HepG2 (cell line): ENCODE data around the gene ALDH3A2. TPM values are rescaled to one million over a fixed set of nuclear protein-coding genes. Genes with fewer than 3 reads are reported as not detected.

Source experiments
- ATAC-seq: fragments of 200-7000 bp; cut with Tn5 transposase; 3 replicates; pipeline ENCODE4 v1.9.1; 2020; ENCODE audit warnings: mild to moderate bottlenecking, moderate library complexity
- BruUV-seq: library from RNA; stranded (reverse); fragments of 400-500 nt; replicated peaks from 2 replicates; lab custom pipeline; 2021; lab: Mats Ljungman, UMichigan
- CTCF ChIA-PET: fragments of 300-600 bp; formaldehyde crosslinking; extraction: SDS; loops from one replicate; lab custom pipeline; 2021; ENCODE audit warnings: low total read pairs, inconsistent platforms, low intra/inter-chr PET ratio; lab: Yijun Ruan, JAX
- POLR2A ChIA-PET: fragments of 350-600 bp; sonication (Branson Sonifier 250); formaldehyde crosslinking; loops from one replicate; lab custom pipeline; 2020; ENCODE audit warnings: antibody characterized with exemption, inconsistent platforms; lab: Yijun Ruan, JAX
- DNase-seq: peaks from one replicate; pipeline ENCODE4 v3.0.0-alpha.2; 2015; ENCODE audit warnings: low spot score
- FAIRE-seq: peaks from 3 replicates; lab custom pipeline; 2011; peaks lifted over from hg19 to GRCh38; lab: Jason Lieb, UNC
- H2AFZ ChIP-seq: one replicate; pipeline ENCODE4 v1.6.1; 2011; ENCODE audit warnings: low read length, inconsistent platforms
- H3K27ac ChIP-seq: fragments of 300-600 bp; 3 replicates; pipeline ENCODE4 v1.8.0; 2011; ENCODE audit warnings: mixed run types, mild to moderate bottlenecking, mixed read lengths, low read length, inconsistent platforms; ENCODE audit not compliant: insufficient read depth; ENCODE audit errors: extremely low read length
- H3K27me3 ChIP-seq, 2 experiments: fragments of 200-600 bp in 1 of 2; 2 replicates in 1 of 2; 3 replicates in 1 of 2; pipeline versions ENCODE4 v1.6.0 to v1.8.0; 2011; ENCODE audit warnings: low read length in 2 of 2, mild to moderate bottlenecking in 2 of 2, moderate library complexity in 2 of 2, inconsistent platforms in 1 of 2; ENCODE audit not compliant: insufficient read depth in 2 of 2, control insufficient read depth in 1 of 2
- H3K36me3 ChIP-seq, 2 experiments: fragments of 200-600 bp in 1 of 2; replicated peaks in 1 of 2; 2 replicates in 1 of 2; 3 replicates in 1 of 2; pipeline versions ENCODE4 v1.5.1 to v1.8.0; 2011; ENCODE audit warnings: low read length in 2 of 2, inconsistent platforms in 1 of 2; ENCODE audit not compliant: insufficient read depth in 2 of 2, control insufficient read depth in 1 of 2
- H3K4me1 ChIP-seq: 2 replicates; pipeline ENCODE4 v1.5.1; 2012; ENCODE audit warnings: low read length, inconsistent platforms; ENCODE audit not compliant: insufficient read depth
- H3K4me2 ChIP-seq: 2 replicates; pipeline ENCODE4 v1.6.0; 2011; ENCODE audit warnings: low read depth, low read length, inconsistent platforms
- H3K4me3 ChIP-seq, 3 experiments: fragments of 200-600 bp in 1 of 3; sonication (generic), shearing (Covaris generic) in 1 of 3; replicated peaks in 1 of 3; 2 replicates each; pipeline ENCODE4 v1.5.1; 2011 to 2016; ENCODE audit warnings: low read length in 3 of 3, inconsistent platforms in 2 of 3, low read depth in 2 of 3, mild to moderate bottlenecking in 2 of 3, control low read depth in 1 of 3, mixed read lengths in 1 of 3; ENCODE audit not compliant: insufficient read depth in 1 of 3
- H3K79me2 ChIP-seq: one replicate; pipeline ENCODE4 v1.6.1; 2011; ENCODE audit warnings: low read length, inconsistent platforms; ENCODE audit not compliant: insufficient read depth
- H3K9ac ChIP-seq: 2 replicates; pipeline ENCODE4 v1.6.0; 2011; ENCODE audit warnings: mild to moderate bottlenecking, low read depth, low read length, inconsistent platforms; ENCODE audit not compliant: insufficient read depth
- H3K9me3 ChIP-seq: 2 replicates; pipeline ENCODE4 v1.5.1; 2012; ENCODE audit warnings: mild to moderate bottlenecking, low read length
- H4K20me1 ChIP-seq: 2 replicates; pipeline ENCODE4 v1.6.0; 2011; ENCODE audit warnings: inconsistent platforms, mild to moderate bottlenecking, low read length, moderate library complexity; ENCODE audit not compliant: insufficient read depth
- ADNP ChIP-seq: sonication (generic); formaldehyde crosslinking; IDR thresholded peaks from 2 replicates; pipeline ENCODE4 v1.4.0; 2020; ENCODE audit warnings: missing genetic modification reagents
- KIAA2018 ChIP-seq: sonication (generic); formaldehyde crosslinking; IDR thresholded peaks from 2 replicates; pipeline ENCODE4 v1.5.0; 2020; ENCODE audit warnings: mild to moderate bottlenecking, missing genetic modification reagents, borderline replicate concordance
- SRF ChIP-seq: IDR thresholded peaks from 2 replicates; pipeline ENCODE4 v1.6.1; 2011; ENCODE audit warnings: mild to moderate bottlenecking, low read depth, low read length, moderate library complexity
- ZFX ChIP-seq: sonication (generic); formaldehyde crosslinking; IDR thresholded peaks from 2 replicates; pipeline ENCODE4 v1.4.0; 2020; ENCODE audit warnings: mild to moderate bottlenecking, low read depth, missing genetic modification reagents, moderate library complexity
- ZMYM2 ChIP-seq: sonication (generic); formaldehyde crosslinking; IDR thresholded peaks from 2 replicates; pipeline ENCODE4 v1.8.0; 2022; ENCODE audit warnings: mild to moderate bottlenecking, missing genetic modification reagents
- ZNF10 ChIP-seq: sonication (generic); formaldehyde crosslinking; IDR thresholded peaks from 2 replicates; pipeline ENCODE4 v1.4.0; 2020; ENCODE audit warnings: mild to moderate bottlenecking, low read depth, missing genetic modification reagents, borderline replicate concordance
- ZNF18 ChIP-seq: sonication (generic); formaldehyde crosslinking; IDR thresholded peaks from 2 replicates; pipeline ENCODE4 v1.8.0; 2022; ENCODE audit warnings: mild to moderate bottlenecking, missing genetic modification reagents; ENCODE audit not compliant: insufficient replicate concordance
- ZNF572 ChIP-seq: sonication (generic); formaldehyde crosslinking; IDR thresholded peaks from 2 replicates; pipeline ENCODE4 v1.5.1; 2020; ENCODE audit warnings: mild to moderate bottlenecking, missing genetic modification reagents
- ZNF883 ChIP-seq: sonication (generic); formaldehyde crosslinking; IDR thresholded peaks from 2 replicates; pipeline ENCODE4 v1.5.1; 2020; ENCODE audit warnings: mild to moderate bottlenecking, missing genetic modification reagents; ENCODE audit errors: not compliant biosample characterization
- ZSCAN5A ChIP-seq: sonication (generic); formaldehyde crosslinking; IDR thresholded peaks from 2 replicates; pipeline ENCODE4 v1.8.0; 2022; ENCODE audit warnings: mild to moderate bottlenecking, missing genetic modification reagents, borderline replicate concordance
- WGBS: methylation state at CpG from one replicate; pipeline ENCODE4 v1.1.6; 2017; ENCODE audit warnings: low lambda C conversion rate; 5-methylcytosine and 5-hydroxymethylcytosine counted together
- in situ Hi-C: cut with HindIII; loops from 2 replicates; pipeline ENCODE4 v1.10.0; 2017; ENCODE audit warnings: low pct_unique_long_range_greater_than_20kb; ENCODE audit not compliant: extremely low pct_ligation_motif_present
- intact Hi-C: fragments of 100-400 bp; cut with micrococcal nuclease; formaldehyde crosslinking; loops from one replicate; pipeline ENCODE4 v1.10.0; 2022; ENCODE audit not compliant: unreplicated experiment
- polyA plus RNA-seq, 8 experiments: library from polyadenylated mRNA; depleted of rRNA in 3 of 8; stranded (reverse) in 7 of 8; unstranded in 1 of 8; fragments of >200 nt; fragmentation: Illumina TruSeq in 4 of 8; extraction: Trizol in 4 of 8; gene quantifications; 2 replicates each; pipeline versions ENCODE4 v1.2.1 to v1.2.3, GENCODE V29; 2011 to 2016; ENCODE audit warnings: low read depth in 4 of 8, missing spikeins in 1 of 8, mixed read lengths in 1 of 8; ENCODE audit not compliant: insufficient read depth in 1 of 8
- total RNA-seq, 5 experiments: library from RNA; depleted of rRNA; stranded (reverse); fragments of >200 nt; fragmentation: Illumina TruSeq; extraction: Trizol; gene quantifications; 2 replicates each; pipeline ENCODE4 v1.2.3, GENCODE V29; 2016; ENCODE audit warnings: low read depth in 1 of 5

The ALDH3A2 gene
- total and polyA plus RNA-seq, 2 of the 13 experiments (the other 11 are each of a cell fraction or from before 2014, with no cell fraction given): 80.8 to 180 TPM

GRCh38 chr17:19705771-19706770 is 57.5 kb downstream of the ALDH3A2 start:
- CTCF ChIA-PET: no interaction called here
- DNase-seq: peak; percentile 45
- no peak overlapping the region for H2AFZ ChIP-seq
- peaks cover 69% of the 10 kb centered on the region for H3K4me1 ChIP-seq
- BruUV-seq: no TSS peak
- peak; percentile 31 for ATAC-seq
- H3K36me3 ChIP-seq: no peaks in the 10 kb centered on the region
- peak overlapping the region; percentile 50 for H3K4me2 ChIP-seq
- in situ Hi-C loops: loop anchor here (25.0 kb wide), 1 partner anchor 194 kb away; no protein-coding TSS in a partner anchor
- intact Hi-C loops: no loop called here
- H3K4me3 ChIP-seq: peak overlapping the region in 1 of 3 experiments; percentile 47; a peak in 1 of 6 replicates
- POLR2A ChIA-PET: interaction anchor here (1.0 kb wide), 1 partner anchor 12 kb away, joined by 3 read pairs; no protein-coding TSS in a partner anchor
- H3K27ac ChIP-seq: no peak overlapping the region
- H4K20me1 ChIP-seq: no peaks in the 10 kb centered on the region
- 8% methylated on average over 13 of the region's 22 CpGs for WGBS
- peaks cover 0 to 15% of the 10 kb centered on the region in 2 experiments; a peak in 4 of 5 replicates for H3K27me3 ChIP-seq
- no peaks in the 10 kb centered on the region for H3K9me3 ChIP-seq
- no peak overlapping the region for H3K9ac ChIP-seq
- FAIRE-seq: no peak
- no peaks in the 10 kb centered on the region for H3K79me2 ChIP-seq
- no peak for TF ChIP-seq ZNF10 (CRISPR knock-in tag)
- no peak for TF ChIP-seq KIAA2018 (CRISPR knock-in tag)
- TF ChIP-seq ZSCAN5A (CRISPR knock-in tag): no peak
- 0 out of 2 replicates have a peak, but pooled peaks have one; percentile 33 for TF ChIP-seq ZMYM2 (CRISPR knock-in tag)
- peak; percentile 39 for TF ChIP-seq ZNF883 (CRISPR knock-in tag)
- peak; percentile 35 for TF ChIP-seq ZNF18
- 0 out of 2 replicates have a peak, but pooled peaks have one; percentile 4 for TF ChIP-seq ZFX
- TF ChIP-seq ADNP (CRISPR knock-in tag): peak; percentile 48; the same call in 1 of the 2 replicates
- no peak for TF ChIP-seq SRF
- 0 out of 2 replicates have a peak, but pooled peaks have one; percentile 11 for TF ChIP-seq ZNF572 (CRISPR knock-in tag)
